Prostate gland (tissue), 2 donors: Measurements from ENCODE around the gene PKP4.

Source experiments
- CTCF ChIP-seq, 4 experiments: fragments of 200-600 bp in 2 of 4; fragments of 450-650 bp in 2 of 4; sonication (generic) in 2 of 4; IDR thresholded peaks; 1 replicate in 3 of 4; 2 replicates in 1 of 4; pipeline ENCODE4 v1.5.1; 2016 to 2019; ENCODE audit warnings: antibody characterized with exemption in 4 of 4, mild to moderate bottlenecking in 2 of 4, moderate library complexity in 2 of 4
- POLR2AphosphoS5 ChIP-seq: sonication (generic); formaldehyde crosslinking; IDR thresholded peaks from one replicate; pipeline ENCODE4 v1.6.1; 2017; ENCODE audit warnings: antibody characterized with exemption

- no peak for TF ChIP-seq CTCF (IDR thresholded peaks at IDR 0.05)
- no peak for TF ChIP-seq POLR2AphosphoS5
Measured at GRCh38 chr2:158634627-158635026, 177.9 kb downstream of the PKP4 start.
